ENCODE measurements around the gene IPPK.

The IPPK gene

GRCh38 chr9:92642564-92642963, 27.4 kb downstream of the IPPK start:
- H3K4me3 ChIP-seq (ENCODE audit: low read length) = no peak overlapping the region
- no peak for TF ChIP-seq ZNF274 (IDR thresholded peaks at IDR 0.05; ENCODE audit: low read depth, low read length)

DNA sequence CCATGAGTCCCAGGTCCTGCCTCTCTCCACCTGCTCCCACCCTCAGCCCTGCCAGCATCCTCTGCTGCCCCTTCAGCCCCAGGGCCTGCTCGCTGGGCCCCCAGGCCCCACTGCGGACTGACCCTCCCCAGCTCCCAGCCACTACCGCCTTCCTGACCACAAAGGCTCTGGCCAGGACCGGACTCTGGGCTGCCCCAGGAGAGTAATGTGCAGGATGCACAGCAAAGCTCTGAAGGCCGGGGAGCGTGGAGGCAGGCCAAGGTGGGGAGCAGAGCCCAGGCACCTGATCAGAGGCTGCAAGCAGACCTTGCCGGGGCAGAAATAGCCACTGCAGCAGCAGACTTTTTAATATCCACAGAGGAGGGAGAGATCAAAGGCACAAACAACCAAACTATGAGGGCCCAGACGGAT, 27.9 kb downstream of the IPPK start:
- no peak overlapping the region for H3K4me3 ChIP-seq (ENCODE audit: low read length)
- TF ChIP-seq ZNF274 (IDR thresholded peaks at IDR 0.05; ENCODE audit: low read depth, low read length) = no peak

GRCh38 chr9:92641092-92641809, 28.7 kb downstream of the IPPK start:
- TF ChIP-seq ZNF274 (IDR thresholded peaks at IDR 0.05; ENCODE audit: low read depth, low read length) = no peak
- H3K4me3 ChIP-seq (ENCODE audit: low read length) = no peak overlapping the region

- TF ChIP-seq ZNF274 (IDR thresholded peaks at IDR 0.05; ENCODE audit: low read depth, low read length) = no peak
- H3K4me3 ChIP-seq (ENCODE audit: low read length) = no peak overlapping the region
Measured at GRCh38 chr9:92640398-92641091, 29.4 kb downstream of the IPPK start.

DNA sequence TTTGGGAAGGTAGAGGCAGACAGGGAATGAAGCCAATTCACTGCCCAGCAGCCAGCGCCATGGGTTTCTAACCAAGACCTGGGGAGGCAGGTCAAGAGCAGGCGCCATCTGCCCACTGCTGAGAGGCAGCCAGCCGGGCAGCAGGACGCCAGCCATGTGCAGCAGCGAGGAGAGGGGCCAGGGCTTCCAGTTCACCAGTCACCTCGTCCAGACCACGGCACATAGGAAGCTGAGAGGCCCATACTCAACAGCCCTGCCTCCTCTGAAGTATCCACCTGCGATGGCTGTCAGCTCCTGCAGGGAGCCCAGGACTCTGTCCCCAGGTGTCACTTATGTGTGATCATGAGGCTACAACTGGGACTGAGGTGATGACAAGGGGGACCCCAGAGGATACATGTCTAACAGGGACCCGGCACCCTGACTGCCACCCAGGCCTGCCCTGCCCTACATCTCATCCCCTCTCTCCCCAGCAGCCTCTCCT, 30.1 kb downstream of the IPPK start:
- H3K4me3 ChIP-seq (ENCODE audit: low read length) = no peak overlapping the region

GRCh38 chr9:92639124-92639523, 30.8 kb downstream of the IPPK start:
- H3K4me3 ChIP-seq (ENCODE audit: low read length) = no peak overlapping the region
- no peak for TF ChIP-seq ZNF274 (IDR thresholded peaks at IDR 0.05; ENCODE audit: low read depth, low read length)

More for the DNA sequence above, 30.1 kb downstream of the IPPK start:
- TF ChIP-seq ZNF274 (IDR thresholded peaks at IDR 0.05; ENCODE audit: low read depth, low read length) = no peak

DNA sequence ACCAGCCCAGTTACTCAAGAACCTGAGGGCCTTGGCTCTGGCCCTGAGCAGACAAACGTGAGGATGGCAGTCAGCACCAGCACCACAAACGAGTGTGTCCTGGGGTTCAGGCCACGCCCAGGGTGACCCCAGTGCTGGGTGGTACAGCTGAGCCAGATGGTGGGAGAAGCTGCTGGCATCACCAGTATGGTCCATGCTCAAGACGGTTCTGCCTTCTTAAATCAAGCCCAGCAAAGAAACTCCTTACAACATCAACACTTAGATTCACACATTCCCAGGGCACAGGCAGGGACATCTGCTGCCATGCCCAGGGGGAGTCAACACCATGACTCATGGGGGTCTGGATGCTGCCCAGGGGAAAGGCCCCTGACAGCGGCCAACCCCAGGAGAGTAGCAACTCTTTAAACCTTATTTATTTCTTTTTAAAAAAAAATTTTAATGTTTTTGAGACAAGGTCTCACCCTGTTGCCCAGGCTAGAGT, 31.3 kb downstream of the IPPK start:
- TF ChIP-seq ZNF274 (IDR thresholded peaks at IDR 0.05; ENCODE audit: low read depth, low read length) = no peak
- H3K4me3 ChIP-seq (ENCODE audit: low read length) = no peak overlapping the region

DNA sequence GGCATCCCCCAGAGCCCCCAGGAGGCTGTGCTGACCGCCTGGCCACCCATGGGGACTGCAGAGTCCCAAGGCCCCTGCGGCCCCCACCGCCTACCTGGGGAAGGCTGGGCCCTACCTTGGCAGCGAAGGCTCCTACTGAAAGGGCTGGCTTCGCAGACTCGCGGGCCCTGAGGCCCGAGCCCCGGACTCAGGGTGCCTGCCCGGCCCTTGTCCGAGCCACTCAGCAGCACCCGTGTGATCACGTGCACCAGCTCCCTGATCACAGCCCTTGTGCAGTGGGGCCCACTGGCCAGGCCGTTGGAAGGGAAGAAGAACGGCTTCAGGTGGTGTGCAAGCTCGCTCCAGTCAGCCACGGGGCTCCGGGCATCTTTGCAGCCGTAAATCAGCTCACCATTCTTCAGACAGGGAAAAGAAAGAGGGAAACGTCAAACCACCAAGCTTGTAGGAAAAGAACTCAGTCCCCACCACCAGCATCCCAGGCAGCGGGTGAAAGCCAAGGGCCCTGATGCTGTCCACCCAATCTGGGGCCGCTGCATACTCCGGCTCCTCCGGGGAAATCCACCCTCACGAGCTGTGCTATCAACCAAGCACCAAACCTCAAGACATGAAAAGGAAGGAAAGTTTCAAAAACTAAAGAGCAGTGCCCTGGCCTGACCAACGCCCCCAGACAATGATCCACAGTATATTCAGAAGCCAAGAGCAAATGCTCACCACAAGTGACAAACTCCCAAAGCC, 31.9 kb downstream of the IPPK start:
- TF ChIP-seq ZNF274 (IDR thresholded peaks at IDR 0.05; ENCODE audit: low read depth, low read length) = no peak
- no peak overlapping the region for H3K4me3 ChIP-seq (ENCODE audit: low read length)

GRCh38 chr9:92637326-92637725, 32.6 kb downstream of the IPPK start:
- no peak for TF ChIP-seq ZNF274 (IDR thresholded peaks at IDR 0.05; ENCODE audit: low read depth, low read length)
- H3K4me3 ChIP-seq (ENCODE audit: low read length) = no peak overlapping the region

DNA sequence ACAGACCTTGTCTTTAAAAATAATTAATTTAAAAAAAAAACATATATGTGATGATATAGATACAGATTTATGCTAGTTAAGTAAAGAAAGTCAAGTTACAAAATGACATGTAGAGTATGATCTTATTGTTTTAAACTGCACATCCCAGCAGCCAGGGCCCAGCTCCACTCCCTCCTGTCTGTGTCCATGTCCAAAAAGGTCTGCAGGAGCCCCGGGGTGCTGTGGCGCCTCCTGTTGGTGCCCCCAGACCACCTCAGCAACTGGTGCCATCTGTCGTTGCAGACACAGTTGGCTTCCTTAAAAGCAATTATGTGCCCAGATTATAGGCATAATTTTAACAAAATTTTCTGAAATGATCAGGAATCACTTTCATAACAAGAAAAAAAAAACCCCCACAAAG, 33.3 kb downstream of the IPPK start:
- no peak for TF ChIP-seq ZNF274 (IDR thresholded peaks at IDR 0.05; ENCODE audit: low read depth, low read length)

GRCh38 chr9:92635760-92636159, 34.2 kb downstream of the IPPK start:
- no peak for TF ChIP-seq ZNF274 (IDR thresholded peaks at IDR 0.05; ENCODE audit: low read depth, low read length)
- no peak overlapping the region for H3K4me3 ChIP-seq (ENCODE audit: low read length)

More for the DNA sequence above, 33.3 kb downstream of the IPPK start:
- H3K4me3 ChIP-seq (ENCODE audit: low read length) = no peak overlapping the region

- no peak for TF ChIP-seq ZNF274 (IDR thresholded peaks at IDR 0.05; ENCODE audit: low read depth, low read length)
- no peak overlapping the region for H3K4me3 ChIP-seq (ENCODE audit: low read length)
Measured at GRCh38 chr9:92634712-92635605, 35.0 kb downstream of the IPPK start.

DNA sequence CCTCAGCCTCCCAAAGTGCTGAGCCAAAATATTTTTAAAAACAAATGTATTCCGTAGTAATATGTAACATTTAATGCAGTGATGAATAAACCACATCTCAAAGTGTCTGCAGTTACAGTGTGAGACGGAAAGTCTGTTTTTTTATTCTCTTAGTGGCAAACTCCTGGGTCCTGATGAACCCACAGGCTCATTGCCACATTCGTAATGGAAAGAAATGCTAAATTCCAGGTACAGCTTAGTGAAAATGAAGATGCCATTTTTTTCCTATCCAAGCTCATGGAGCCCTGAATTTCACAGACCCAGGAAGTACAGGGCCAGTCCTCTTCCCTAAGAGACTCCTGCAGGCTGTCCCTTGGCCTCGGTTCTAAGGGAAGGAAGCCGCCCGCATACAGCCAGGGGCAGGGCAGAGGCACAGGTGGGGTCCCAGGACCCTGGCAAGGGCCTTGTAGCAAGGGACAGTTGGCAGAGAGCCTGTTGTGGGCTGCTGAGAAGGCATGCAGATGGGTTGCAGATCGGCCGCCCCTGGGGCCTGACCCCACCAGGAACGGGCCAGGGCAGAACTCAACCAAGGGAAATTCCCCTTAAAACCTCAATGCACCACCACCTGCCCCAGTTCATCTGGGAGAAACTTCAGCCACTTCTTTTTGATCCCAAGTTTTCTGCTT, 36.2 kb downstream of the IPPK start:
- no peak for TF ChIP-seq ZNF274 (IDR thresholded peaks at IDR 0.05; ENCODE audit: low read depth, low read length)
- H3K4me3 ChIP-seq (ENCODE audit: low read length) = no peak overlapping the region

Data from GM08714 (cell line).